Prostate gland (tissue), 2 donors: ENCODE measurements around the gene FCHO2. TPM values are rescaled to one million over a fixed set of nuclear protein-coding genes. Genes with fewer than 3 reads are reported as not detected.

Source experiments
- DNase-seq: peaks from one replicate; pipeline ENCODE4 v3.0.0-alpha.2; 2019; ENCODE audit warnings: low spot score
- H3K27ac ChIP-seq, 2 donors: fragments of 200-600 bp; sonication (generic); 2 replicates each; pipeline ENCODE4 v1.5.1; 2017 to 2019
- H3K27me3 ChIP-seq: fragments of 200-600 bp; sonication (generic); replicated peaks from 2 replicates; pipeline ENCODE4 v1.5.1; 2019; ENCODE audit not compliant: insufficient read depth
- H3K36me3 ChIP-seq, 2 donors: fragments of 200-600 bp; sonication (generic); 1 replicate in 1 of 2; 2 replicates in 1 of 2; pipeline versions ENCODE4 v1.5.1 to v1.8.1; 2017 to 2019
- H3K4me1 ChIP-seq: fragments of 200-600 bp; sonication (generic); replicated peaks from 2 replicates; pipeline ENCODE4 v1.5.1; 2019
- H3K4me3 ChIP-seq, 2 donors: fragments of 200-600 bp; sonication (generic); 2 replicates each; pipeline ENCODE4 v1.5.1; 2017 to 2019
- H3K9me3 ChIP-seq: fragments of 200-600 bp; sonication (generic); 2 replicates; pipeline ENCODE4 v1.5.1; 2017
- CTCF ChIP-seq, 4 experiments: fragments of 200-600 bp in 2 of 4; fragments of 450-650 bp in 2 of 4; sonication (generic) in 2 of 4; IDR thresholded peaks; 1 replicate in 3 of 4; 2 replicates in 1 of 4; pipeline ENCODE4 v1.5.1; 2016 to 2019; ENCODE audit warnings: antibody characterized with exemption in 4 of 4, mild to moderate bottlenecking in 2 of 4, moderate library complexity in 2 of 4
- POLR2A ChIP-seq: fragments of 450-650 bp; IDR thresholded peaks from one replicate; pipeline ENCODE4 v1.6.1; 2016; ENCODE audit warnings: antibody characterized with exemption, mild to moderate bottlenecking
- POLR2AphosphoS5 ChIP-seq: sonication (generic); formaldehyde crosslinking; IDR thresholded peaks from one replicate; pipeline ENCODE4 v1.6.1; 2017; ENCODE audit warnings: antibody characterized with exemption
- WGBS: methylation state at CpG from one replicate; pipeline ENCODE4 v1.1.5; 2018; 5-methylcytosine and 5-hydroxymethylcytosine counted together
- intact Hi-C: fragments of 100-400 bp; cut with DNase I; formaldehyde crosslinking; loops from one replicate; pipeline ENCODE4 v1.14.2; 2022
- total RNA-seq, 2 donors: library from RNA; depleted of rRNA; stranded (reverse); fragments of >200 nt; gene quantifications; one replicate each; pipeline ENCODE4 v1.1.0, GENCODE V29; 2016

Gene FCHO2
- total RNA-seq, 2 donors from 2014 or later: 18.8 to 24.6 TPM

- no peak overlapping the region for H3K4me3 ChIP-seq
- H3K4me1 ChIP-seq: no peaks in the 10 kb centered on the region
- 93% methylated on average over 4 of the region's 4 CpGs for WGBS
- H3K27me3 ChIP-seq: no peaks in the 10 kb centered on the region
- H3K27ac ChIP-seq: no peak overlapping the region
- H3K9me3 ChIP-seq: no peaks in the 10 kb centered on the region
- intact Hi-C loops: no loop called here
- H3K36me3 ChIP-seq: no peaks in the 10 kb centered on the region
- TF ChIP-seq POLR2AphosphoS5 (no peak), CTCF (IDR thresholded peaks at IDR 0.05) (no peak), POLR2A (no peak)
- no peak for DNase-seq
Measured at GRCh38 chr5:73100109-73100508, 144.3 kb downstream of the FCHO2 start.

- Histone ChIP-seq H3K27me3 (no peaks in the 10 kb centered on the region), H3K4me3 (no peak overlapping the region), H3K9me3 (no peaks in the 10 kb centered on the region), H3K36me3 (no peaks in the 10 kb centered on the region), H3K4me1 (no peaks in the 10 kb centered on the region), H3K27ac (no peak overlapping the region)
- TF ChIP-seq POLR2A: no peak
- no peak for TF ChIP-seq POLR2AphosphoS5
- TF ChIP-seq CTCF (IDR thresholded peaks at IDR 0.05): no peak
- 41% methylated on average over 4 of the region's 4 CpGs for WGBS
- intact Hi-C loops: no loop called here
- no peak for DNase-seq
Measured at GRCh38 chr5:73103870-73104299, 148.0 kb downstream of the FCHO2 start.

GRCh38 chr5:73104326-73104725 is 148.5 kb downstream of the FCHO2 start:
- no peak for DNase-seq
- WGBS: 63% methylated on average over 1 of the region's 1 CpG
- no peaks in the 10 kb centered on the region for H3K4me1 ChIP-seq

GRCh38 chr5:73106335-73106734 is 150.5 kb downstream of the FCHO2 start:
- TF ChIP-seq POLR2A (no peak), POLR2AphosphoS5 (no peak), CTCF (IDR thresholded peaks at IDR 0.05) (no peak)
- no peak for DNase-seq
- H3K9me3 ChIP-seq: no peaks in the 10 kb centered on the region
- no peaks in the 10 kb centered on the region for H3K27me3 ChIP-seq
- H3K27ac ChIP-seq: no peak overlapping the region
- intact Hi-C loops: no loop called here
- no peaks in the 10 kb centered on the region for H3K4me1 ChIP-seq
- H3K36me3 ChIP-seq: no peaks in the 10 kb centered on the region
- no peak overlapping the region for H3K4me3 ChIP-seq

More at GRCh38 chr5:73104326-73104725, 148.5 kb downstream of the FCHO2 start:
- intact Hi-C loops: no loop called here
- Histone ChIP-seq H3K27ac (no peak overlapping the region), H3K4me3 (no peak overlapping the region), H3K36me3 (no peaks in the 10 kb centered on the region), H3K27me3 (no peaks in the 10 kb centered on the region), H3K9me3 (no peaks in the 10 kb centered on the region)
- TF ChIP-seq POLR2AphosphoS5 (no peak), POLR2A (no peak), CTCF (IDR thresholded peaks at IDR 0.05) (no peak)

- DNase-seq: no peak
- WGBS: 72% methylated on average over 1 of the region's 1 CpG
- Histone ChIP-seq H3K36me3 (no peaks in the 10 kb centered on the region), H3K4me3 (no peak overlapping the region), H3K4me1 (no peaks in the 10 kb centered on the region), H3K27ac (no peak overlapping the region), H3K9me3 (no peaks in the 10 kb centered on the region), H3K27me3 (no peaks in the 10 kb centered on the region)
- intact Hi-C loops: no loop called here
- TF ChIP-seq POLR2A (no peak), POLR2AphosphoS5 (no peak), CTCF (IDR thresholded peaks at IDR 0.05) (no peak)
Measured at GRCh38 chr5:73110190-73110589, 154.3 kb downstream of the FCHO2 start.
